22Rv1 (cell line): ENCODE data around the gene NR2F1-AS1.

ENCODE experiments used
- H3K27ac ChIP-seq: fragments of 450-650 bp; 2 replicates; pipeline ENCODE4 v1.5.1; 2017
- CTCF ChIP-seq: fragments of 450-650 bp; IDR thresholded peaks from 2 replicates; pipeline ENCODE4 v1.5.1; 2017; ENCODE audit warnings: mild to moderate bottlenecking
- ZFX ChIP-seq: fragments of 450-650 bp; IDR thresholded peaks from 2 replicates; pipeline ENCODE4 v1.6.1; 2017; ENCODE audit warnings: antibody characterized with exemption, borderline replicate concordance

Gene NR2F1-AS1

GRCh38 chr5:93592883-93593282, 11.9 kb upstream of the NR2F1-AS1 start:
- H3K27ac ChIP-seq, result no peak overlapping the region
- TF ChIP-seq ZFX (no peak), CTCF (no peak)

DNA sequence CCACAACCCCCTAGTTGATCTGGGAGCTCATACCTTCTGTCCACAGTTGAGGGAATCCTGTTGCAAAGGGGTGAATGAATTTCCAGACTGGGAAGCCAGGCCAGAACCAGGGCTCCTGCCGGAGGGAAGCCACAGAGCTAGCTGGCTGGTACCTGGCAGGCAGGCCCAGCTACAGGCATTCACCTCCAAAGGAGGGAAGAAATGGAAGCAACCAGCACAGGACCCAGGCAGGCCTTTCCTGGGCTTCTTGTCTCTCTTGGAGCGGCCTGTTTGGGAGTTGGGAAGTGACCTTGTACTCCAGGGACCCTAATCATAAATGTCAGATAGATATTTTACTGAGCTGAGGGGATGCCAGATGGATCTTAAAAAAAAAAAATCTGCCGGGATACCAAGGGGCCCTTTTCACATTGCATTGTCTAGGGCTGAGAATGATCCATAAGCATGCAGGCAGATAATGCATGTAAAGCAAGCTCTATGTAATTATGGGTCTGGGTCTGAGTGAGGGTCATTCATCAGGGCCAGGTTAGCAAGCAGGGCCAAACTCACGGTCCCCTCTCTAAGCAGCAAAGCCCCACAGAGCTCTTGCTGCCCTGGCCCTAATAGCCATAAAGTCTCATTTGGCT, 10.4 kb upstream of the NR2F1-AS1 start:
- TF ChIP-seq ZFX (no peak), CTCF (no peak)
- no peak overlapping the region for H3K27ac ChIP-seq

DNA sequence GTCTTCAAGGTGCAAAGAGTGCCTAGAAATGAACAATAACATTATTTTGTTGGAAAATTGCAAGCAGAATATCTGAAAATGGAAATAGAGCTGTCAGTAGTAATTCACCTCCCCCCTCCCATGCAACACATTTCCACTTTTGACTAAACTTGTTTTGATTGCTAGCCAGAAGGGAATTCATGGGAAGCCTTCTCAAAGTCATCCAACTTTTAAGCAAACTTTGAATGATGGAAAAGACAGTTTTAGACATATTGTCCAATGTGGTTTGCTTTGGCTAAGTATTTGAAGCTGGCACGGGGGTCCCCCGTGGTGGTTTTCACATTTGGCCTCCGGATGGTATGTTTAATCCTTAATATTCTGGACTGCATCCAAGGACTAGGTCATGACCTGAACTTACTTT, 9.5 kb upstream of the NR2F1-AS1 start:
- TF ChIP-seq CTCF, result no peak
- no peak for TF ChIP-seq ZFX
- no peak overlapping the region for H3K27ac ChIP-seq

DNA sequence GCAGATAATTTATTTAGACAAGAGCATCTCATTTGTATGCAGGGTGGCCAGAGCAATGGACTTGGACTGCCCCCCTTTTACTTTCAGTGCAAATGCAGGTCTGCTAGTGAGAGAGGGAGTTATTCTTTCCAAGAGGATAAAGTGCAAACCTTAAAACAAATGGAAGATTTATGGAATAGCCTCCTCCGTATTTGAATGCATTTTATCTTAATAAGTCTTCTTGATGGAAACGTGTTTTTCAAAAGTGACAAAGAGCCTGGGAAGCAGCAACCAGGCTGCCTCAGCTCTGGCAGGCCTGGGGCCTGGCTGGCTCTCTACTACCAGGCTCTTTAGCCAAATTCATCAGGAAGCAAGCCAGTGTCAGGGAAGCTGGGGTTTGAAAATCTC, 8.8 kb upstream of the NR2F1-AS1 start:
- TF ChIP-seq CTCF (no peak), ZFX (no peak)
- no peak overlapping the region for H3K27ac ChIP-seq

DNA sequence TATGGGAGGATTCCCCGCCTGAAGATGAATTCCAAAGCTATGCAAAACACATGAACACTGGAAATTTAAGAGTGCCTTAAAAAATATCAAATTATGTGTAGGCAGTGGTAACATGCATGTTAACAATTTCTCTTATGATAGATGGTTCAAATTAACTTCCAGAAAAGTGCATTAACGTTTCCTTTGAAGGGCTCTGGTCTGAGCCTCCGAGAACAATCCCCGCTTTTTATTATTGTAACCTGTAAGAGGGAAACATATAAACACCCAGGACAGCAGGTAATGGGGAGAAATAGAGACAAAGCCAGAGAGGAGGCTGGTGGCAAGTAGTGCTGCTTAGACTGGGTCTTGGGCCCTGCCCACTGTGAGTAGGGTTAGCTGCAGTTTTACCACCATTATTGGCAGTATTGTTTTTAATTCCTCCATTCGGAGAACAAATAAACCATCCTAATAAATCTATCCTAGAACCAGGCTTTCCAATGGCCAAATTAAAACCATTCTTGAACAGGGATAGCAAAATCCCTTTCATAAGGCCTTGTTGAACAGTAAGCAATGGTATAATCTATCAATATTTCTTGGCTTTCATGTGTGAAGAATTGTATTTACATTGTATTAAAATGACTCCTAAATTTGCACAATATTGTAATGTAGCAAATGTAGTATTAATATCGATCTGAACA, 8.3 kb upstream of the NR2F1-AS1 start:
- H3K27ac ChIP-seq, result no peak overlapping the region

DNA sequence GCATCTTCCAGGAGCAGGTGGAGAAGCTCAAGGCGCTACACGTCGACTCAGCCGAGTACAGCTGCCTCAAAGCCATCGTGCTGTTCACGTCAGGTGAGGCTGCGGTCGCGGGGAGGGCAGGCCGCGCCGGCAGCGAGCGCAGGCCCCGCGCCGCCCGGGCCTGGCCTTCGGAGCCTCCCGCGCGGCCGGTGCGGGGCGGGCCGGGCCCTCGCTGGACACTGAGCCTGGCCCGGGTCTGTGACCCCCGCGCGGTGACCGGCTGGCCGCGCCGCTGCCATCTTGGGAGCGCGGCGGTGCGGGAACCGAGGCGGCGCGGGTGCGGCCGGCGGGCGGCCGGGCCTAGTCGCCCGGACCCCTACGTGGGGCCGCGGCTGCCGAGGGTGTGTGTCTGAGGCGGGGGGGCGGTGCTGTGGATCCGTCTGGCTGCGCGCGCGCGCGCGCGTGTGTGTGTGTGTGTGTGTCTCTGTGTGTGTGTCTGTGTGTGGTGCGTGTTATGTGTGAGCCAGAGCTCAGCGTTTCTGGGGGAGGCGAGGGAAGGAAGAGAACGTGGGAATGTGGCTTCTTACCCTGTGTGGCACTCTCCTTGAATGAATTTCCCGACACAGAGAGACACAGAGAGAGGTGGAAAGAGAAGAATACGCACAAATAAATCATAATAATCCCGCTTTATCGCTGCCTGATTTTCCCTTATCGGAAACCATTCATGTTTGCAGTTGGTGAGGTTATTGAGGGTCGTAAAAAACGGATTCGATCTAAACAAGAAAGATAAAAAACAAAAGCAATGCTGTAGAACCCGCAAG, 7.5 kb upstream of the NR2F1-AS1 start:
- no peak overlapping the region for H3K27ac ChIP-seq

More for the DNA sequence above, 8.3 kb upstream of the NR2F1-AS1 start:
- TF ChIP-seq ZFX (no peak), CTCF (no peak)

More for the DNA sequence above, 7.5 kb upstream of the NR2F1-AS1 start:
- TF ChIP-seq ZFX (no peak), CTCF (no peak)
